ENCODE measurements around the gene BABAM1. TPM values are rescaled to one million over a fixed set of nuclear protein-coding genes. Genes with fewer than 3 reads are reported as not detected.

BABAM1 gene
- total and polyA plus RNA-seq, 9 of the 15 experiments (the other 6 are each of a cell fraction or from before 2014, with no cell fraction given) = 14.7 to 160 (median 113) TPM

GRCh38 chr19:17234911-17235299 is 32.3 kb upstream of the BABAM1 start (continued):
- TF ChIP-seq ZNF511 (CRISPR knock-in tag; IDR thresholded peaks at IDR 0.05) (no peak), EZH2 (IDR thresholded peaks at IDR 0.05; ENCODE audit: borderline replicate concordance, low read depth, low read length) (no peak), DPF2 (IDR thresholded peaks at IDR 0.05) (0 out of 2 replicates have a peak, but pooled peaks have one; percentile 20), PHB (CRISPR knock-in tag; IDR thresholded peaks at IDR 0.05) (no peak), CREB5 (CRISPR knock-in tag; IDR thresholded peaks at IDR 0.05) (no peak), ZNF277 (CRISPR knock-in tag; IDR thresholded peaks at IDR 0.05; ENCODE audit: borderline replicate concordance) (no peak), ZNF551 (CRISPR knock-in tag; IDR thresholded peaks at IDR 0.05) (no peak), POLR3G (IDR thresholded peaks at IDR 0.05; ENCODE audit: extremely low read depth, insufficient read length, insufficient replicate concordance) (no peak), ZNF589 (CRISPR knock-in tag; IDR thresholded peaks at IDR 0.05; ENCODE audit: low read depth) (no peak), TBP (optimal IDR thresholded peaks at IDR 0.05; ENCODE audit: low read depth, low read length) (peak; percentile 26), ZBTB1 (CRISPR knock-in tag; IDR thresholded peaks at IDR 0.05; ENCODE audit: borderline replicate concordance, low read depth) (no peak), TFAP4 (CRISPR knock-in tag; IDR thresholded peaks at IDR 0.05; ENCODE audit: borderline replicate concordance) (peak; percentile 17; the same call in 1 of the 2 replicates), SIN3A (IDR thresholded peaks at IDR 0.05; ENCODE audit: borderline replicate concordance in 2 of 2, control insufficient read depth in 1 of 2, low read depth in 2 of 2, low read length in 2 of 2) (0 out of 4 replicates have a peak, but pooled peaks of 1 of the 2 experiments have one; percentile 63), PHF8 (IDR thresholded peaks at IDR 0.05; ENCODE audit: borderline replicate concordance, low read length) (no peak), PCBP1 (IDR thresholded peaks at IDR 0.05; ENCODE audit: low read depth, low read length, poor library complexity, severe bottlenecking) (no peak), STAT5A (IDR thresholded peaks at IDR 0.05; ENCODE audit: borderline replicate concordance, low read length) (no peak), TEAD1 (CRISPR knock-in tag; IDR thresholded peaks at IDR 0.05) (no peak), ZNF696 (CRISPR knock-in tag; conservative IDR thresholded peaks at IDR 0.05) (no peak), SAFB2 (IDR thresholded peaks at IDR 0.05; ENCODE audit: borderline replicate concordance, low read depth, low read length, severe bottlenecking) (no peak)
- TF ChIP-seq, protein P1, sequence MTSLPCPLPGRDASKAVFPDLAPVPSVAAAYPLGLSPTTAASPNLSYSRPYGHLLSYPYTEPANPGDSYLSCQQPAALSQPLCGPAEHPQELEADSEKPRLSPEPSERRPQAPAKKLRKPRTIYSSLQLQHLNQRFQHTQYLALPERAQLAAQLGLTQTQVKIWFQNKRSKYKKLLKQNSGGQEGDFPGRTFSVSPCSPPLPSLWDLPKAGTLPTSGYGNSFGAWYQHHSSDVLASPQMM (CRISPR knock-in tag; IDR thresholded peaks at IDR 0.05) = no peak
- TF ChIP-seq, protein P2, sequence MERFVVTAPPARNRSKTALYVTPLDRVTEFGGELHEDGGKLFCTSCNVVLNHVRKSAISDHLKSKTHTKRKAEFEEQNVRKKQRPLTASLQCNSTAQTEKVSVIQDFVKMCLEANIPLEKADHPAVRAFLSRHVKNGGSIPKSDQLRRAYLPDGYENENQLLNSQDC (CRISPR knock-in tag; IDR thresholded peaks at IDR 0.05) = no peak
- TF ChIP-seq, protein P3, sequence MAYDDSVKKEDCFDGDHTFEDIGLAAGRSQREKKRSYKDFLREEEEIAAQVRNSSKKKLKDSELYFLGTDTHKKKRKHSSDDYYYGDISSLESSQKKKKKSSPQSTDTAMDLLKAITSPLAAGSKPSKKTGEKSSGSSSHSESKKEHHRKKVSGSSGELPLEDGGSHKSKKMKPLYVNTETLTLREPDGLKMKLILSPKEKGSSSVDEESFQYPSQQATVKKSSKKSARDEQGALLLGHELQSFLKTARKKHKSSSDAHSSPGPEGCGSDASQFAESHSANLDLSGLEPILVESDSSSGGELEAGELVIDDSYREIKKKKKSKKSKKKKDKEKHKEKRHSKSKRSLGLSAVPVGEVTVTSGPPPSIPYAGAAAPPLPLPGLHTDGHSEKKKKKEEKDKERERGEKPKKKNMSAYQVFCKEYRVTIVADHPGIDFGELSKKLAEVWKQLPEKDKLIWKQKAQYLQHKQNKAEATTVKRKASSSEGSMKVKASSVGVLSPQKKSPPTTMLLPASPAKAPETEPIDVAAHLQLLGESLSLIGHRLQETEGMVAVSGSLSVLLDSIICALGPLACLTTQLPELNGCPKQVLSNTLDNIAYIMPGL (CRISPR knock-in tag; IDR thresholded peaks at IDR 0.05) = no peak

Data from K562 (cell line).